GM19238 (cell line): ENCODE results near the gene FOXJ1.
"Not testable (repeated sequence)": the region's sequence is repeated elsewhere in the genome, so short reads cannot be mapped to it uniquely, and the experiment has no call there.

Experiments
- DNase-seq: peaks from one replicate; pipeline ENCODE4 v3.0.0; 2011; ENCODE audit warnings: low spot score; ENCODE audit not compliant: insufficient read length

Gene FOXJ1

GRCh38 chr17:76141212-76142038 lies at the start of gene FOXJ1:
Gene FOXJ1 (minus strand): TSS chr17:76141245. CDS start chr17:76140395, 850 bp downstream.
- DNase-seq = peak; percentile 97

DNA sequence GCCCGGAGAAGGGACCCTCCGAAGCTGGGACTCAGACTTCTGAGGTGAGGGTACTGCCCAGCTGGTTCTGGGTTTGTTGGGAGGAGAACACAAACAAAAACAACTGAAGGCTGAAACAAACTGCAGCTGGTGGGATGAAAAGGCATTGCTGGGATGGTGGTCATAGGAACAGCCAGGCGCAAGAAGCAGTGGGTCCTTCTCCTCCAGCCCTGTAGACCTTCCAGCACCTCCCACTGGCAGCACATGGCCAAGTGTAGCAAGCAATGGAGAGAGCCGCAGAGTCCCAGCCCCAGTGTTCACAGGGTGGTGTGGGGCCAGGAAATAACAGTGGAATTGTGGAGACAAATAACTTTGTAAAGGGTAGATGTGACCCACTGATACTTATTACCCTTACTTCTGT lies 48.7 kb upstream of the FOXJ1 start:
- DNase-seq = no peak

DNA sequence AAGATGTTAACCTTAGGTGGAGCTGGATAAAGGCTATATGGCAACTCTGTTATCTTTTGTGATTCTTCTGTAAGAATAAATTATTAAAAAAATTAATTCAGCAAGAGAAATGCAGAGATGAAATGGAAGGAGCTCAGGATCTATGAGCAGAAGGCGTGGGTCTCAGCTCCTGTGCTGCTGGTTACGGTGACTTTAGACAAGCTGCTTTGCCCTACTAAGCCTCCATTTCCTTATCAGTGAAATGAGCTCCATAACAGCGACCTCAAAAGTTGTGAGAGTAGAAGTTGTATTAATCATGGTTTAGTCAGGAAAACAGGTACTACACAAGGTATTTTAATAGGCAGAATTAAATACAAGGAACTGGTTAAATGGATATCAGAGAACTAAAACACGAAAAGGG lies 48.2 kb upstream of the FOXJ1 start:
- DNase-seq = no peak

GRCh38 chr17:76188213-76189016 lies 47.4 kb upstream of the FOXJ1 start:
- no peak for DNase-seq

DNA sequence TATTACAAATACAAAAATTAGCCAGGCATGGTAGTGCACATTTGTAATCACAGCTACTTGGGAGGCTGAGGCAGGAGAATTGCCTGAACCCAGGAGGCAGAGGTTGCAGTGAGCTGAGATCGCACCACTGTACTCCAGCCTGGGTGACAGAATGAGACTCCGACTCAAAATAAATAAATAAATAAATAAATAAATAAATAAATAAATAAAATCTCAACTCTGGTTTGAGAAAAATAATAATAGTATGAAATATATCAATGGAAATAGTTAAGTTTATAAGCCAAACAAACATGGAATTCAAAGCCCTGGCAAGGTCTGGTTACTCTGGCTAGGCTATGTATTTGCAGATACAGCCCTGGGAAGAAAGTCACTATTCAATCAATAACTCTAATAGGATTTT lies 45.7 kb upstream of the FOXJ1 start:
- not testable (repeated sequence) for DNase-seq

GRCh38 chr17:76184290-76184689 lies 43.2 kb upstream of the FOXJ1 start:
- no peak for DNase-seq

- DNase-seq = peak; percentile 78
Measured at GRCh38 chr17:76182016-76182764, 41.1 kb upstream of the FOXJ1 start.

GRCh38 chr17:76179496-76180467 lies 38.7 kb upstream of the FOXJ1 start:
- peak; percentile 39 for DNase-seq

- DNase-seq = no peak
Measured at GRCh38 chr17:76178124-76178523, 37.1 kb upstream of the FOXJ1 start.

GRCh38 chr17:76176701-76177574 lies 35.9 kb upstream of the FOXJ1 start:
- DNase-seq = no peak

DNA sequence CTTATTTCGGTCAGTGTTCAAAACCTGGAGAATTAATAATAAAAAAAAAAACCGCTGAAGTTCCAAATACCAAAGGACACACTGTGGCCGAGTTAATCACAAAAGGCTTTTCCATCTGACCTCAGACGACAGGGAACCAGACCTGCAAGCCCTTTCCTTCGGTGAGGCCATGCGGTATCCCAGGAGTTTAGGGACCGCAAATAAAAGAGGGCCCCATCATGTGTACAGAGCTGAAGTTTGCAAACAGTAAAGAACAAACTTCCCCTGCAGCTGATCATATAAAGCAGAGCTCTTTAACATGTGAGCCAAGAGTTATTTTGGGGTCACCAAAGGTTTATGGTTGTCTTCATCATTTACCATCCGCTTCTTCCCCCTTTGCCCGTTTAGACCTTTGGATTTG lies 33.0 kb upstream of the FOXJ1 start:
- no peak for DNase-seq

DNA sequence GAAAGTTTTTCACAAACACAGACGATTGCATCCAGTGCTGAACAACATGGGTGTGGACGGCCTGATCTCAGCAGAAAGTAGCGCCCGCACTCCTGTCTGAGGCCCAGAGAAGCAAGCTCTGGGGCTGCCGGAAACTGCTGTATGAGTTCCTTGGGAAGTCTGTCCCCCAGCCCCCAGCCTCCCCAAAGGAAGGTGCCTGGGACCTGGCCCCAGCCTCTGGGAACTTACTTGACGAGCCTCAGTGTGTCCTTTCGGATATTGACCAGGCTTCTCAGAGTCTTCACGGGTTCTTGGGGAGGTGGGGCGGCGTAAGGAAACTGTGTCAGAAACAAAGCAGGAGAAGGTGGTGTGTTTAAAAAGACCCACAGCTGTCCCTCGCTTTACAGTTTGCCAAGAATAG lies 32.4 kb upstream of the FOXJ1 start:
- DNase-seq = no peak

GRCh38 chr17:76171706-76172105 lies 30.7 kb upstream of the FOXJ1 start:
- no peak for DNase-seq

DNA sequence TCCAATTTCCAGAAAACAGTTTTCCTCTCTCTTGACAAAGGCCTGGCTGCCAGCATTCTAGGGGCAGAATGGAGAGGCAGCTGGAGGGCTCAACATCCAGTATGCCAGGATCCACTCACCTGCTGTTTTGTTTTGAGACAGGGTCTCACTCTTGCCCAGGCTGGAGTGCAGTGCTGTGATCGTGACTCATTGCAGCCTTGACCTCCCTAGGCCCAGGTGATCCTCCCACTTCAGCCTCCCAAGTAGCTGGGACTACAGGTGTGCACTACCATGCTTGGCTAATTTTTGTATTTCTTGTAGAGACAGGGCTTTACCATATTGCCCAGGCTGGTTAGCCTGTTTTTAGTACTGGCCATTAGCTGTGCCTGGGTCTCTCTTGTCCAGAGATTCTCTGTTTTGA lies 29.1 kb upstream of the FOXJ1 start:
- DNase-seq = no peak

DNA sequence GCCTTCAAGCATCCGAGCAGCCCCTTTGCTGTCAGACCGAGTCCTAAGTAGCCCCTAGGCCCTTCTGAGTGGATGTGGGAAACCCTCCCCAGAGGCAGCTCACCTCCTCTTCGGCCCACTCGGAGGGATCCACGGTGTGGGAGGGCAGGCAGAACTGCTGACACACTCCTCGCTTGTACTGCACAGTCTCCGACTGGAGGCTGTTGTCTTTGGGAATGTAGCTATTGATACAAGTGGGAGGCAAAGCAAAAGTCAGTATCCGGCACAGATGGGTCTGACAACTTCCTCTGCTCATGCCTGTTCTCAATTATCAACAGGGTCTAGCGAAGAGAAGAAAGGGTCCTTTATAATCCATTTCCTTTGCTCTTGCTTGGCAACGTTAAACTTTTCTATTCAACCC lies 25.9 kb upstream of the FOXJ1 start:
- DNase-seq = no peak

DNA sequence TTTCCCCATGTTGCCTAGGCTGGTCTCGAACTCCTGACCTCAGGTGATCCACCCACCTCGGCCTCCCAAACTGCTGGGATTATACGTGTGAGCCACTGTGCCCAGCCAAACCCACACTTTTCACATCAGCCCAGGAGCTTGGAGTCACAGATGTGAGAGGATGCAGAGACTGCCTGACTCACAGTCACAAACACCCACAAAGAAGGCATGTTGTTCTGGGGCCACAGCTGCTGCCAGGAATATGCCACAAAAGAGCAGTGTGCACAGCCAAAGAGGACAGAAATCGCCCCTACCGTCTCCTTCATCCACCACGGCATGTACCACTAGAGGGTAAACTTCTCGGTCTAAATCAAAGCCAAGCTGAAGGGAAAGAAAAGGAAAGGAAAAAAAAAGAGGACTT lies 25.1 kb upstream of the FOXJ1 start:
- no peak for DNase-seq

- DNase-seq = no peak
Measured at GRCh38 chr17:76164331-76164730, 23.3 kb upstream of the FOXJ1 start.

DNA sequence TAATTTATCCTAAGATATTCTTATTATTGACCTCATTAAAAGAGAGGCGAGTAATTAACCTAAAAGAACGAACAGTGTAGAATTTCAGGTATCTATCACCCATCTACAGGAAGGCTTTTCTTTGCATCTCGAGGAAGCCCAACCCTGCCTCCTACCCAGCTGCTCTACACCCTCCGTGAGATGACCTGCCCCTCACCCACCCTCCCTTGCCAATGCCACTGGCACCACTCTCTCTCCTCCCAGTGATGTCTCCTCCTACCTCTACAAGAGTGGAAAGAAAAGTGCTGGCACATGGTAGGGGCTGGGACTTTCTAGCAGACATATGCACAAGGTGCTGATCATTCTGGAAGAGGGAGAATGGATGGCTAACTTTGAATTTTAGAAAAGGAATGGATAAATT lies 22.9 kb upstream of the FOXJ1 start:
- no peak for DNase-seq

- no peak for DNase-seq
Measured at GRCh38 chr17:76161619-76162266, 20.7 kb upstream of the FOXJ1 start.
